C4-2B (cell line): Measurements from ENCODE around the gene APCDD1.

Source experiments
- H3K27ac ChIP-seq: fragments of 450-650 bp; 2 replicates; pipeline ENCODE4 v1.5.1; 2017
- CTCF ChIP-seq: fragments of 450-650 bp; conservative IDR thresholded peaks from 2 replicates; pipeline ENCODE4 v1.5.1; 2017; ENCODE audit warnings: mild to moderate bottlenecking
- ZFX ChIP-seq: fragments of 450-650 bp; IDR thresholded peaks from 2 replicates; pipeline ENCODE4 v1.6.1; 2017

Gene APCDD1

GRCh38 chr18:10456718-10457117, 2.3 kb downstream of the APCDD1 start:
- TF ChIP-seq ZFX (no peak), CTCF (no peak)
- H3K27ac ChIP-seq: no peak overlapping the region

- no peak overlapping the region for H3K27ac ChIP-seq
- TF ChIP-seq ZFX: no peak
- TF ChIP-seq CTCF: no peak
Measured at GRCh38 chr18:10457128-10457527, 2.7 kb downstream of the APCDD1 start.

- no peak overlapping the region for H3K27ac ChIP-seq
- TF ChIP-seq ZFX (no peak), CTCF (no peak)
Measured at GRCh38 chr18:10457767-10458166, 3.3 kb downstream of the APCDD1 start.

DNA sequence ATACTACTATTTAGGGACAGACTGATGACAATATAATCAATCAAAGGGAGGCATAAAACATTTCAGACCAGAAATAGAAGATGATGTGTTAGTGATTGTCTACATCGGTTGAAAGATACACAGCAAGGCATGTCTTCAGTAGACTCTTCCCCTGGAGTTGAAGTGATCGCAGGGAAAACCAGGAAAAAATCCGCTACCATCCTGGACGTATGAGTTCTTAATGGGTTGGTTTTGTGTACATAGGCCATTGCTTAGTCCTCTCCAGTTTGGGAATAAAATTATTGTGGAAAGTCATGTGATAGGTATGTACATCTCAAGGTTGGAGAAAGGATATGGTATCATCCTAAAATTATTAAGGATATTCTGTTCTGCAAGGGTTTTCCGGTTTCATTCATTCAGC, 4.3 kb downstream of the APCDD1 start:
- no peak overlapping the region for H3K27ac ChIP-seq
- TF ChIP-seq CTCF: no peak
- no peak for TF ChIP-seq ZFX

DNA sequence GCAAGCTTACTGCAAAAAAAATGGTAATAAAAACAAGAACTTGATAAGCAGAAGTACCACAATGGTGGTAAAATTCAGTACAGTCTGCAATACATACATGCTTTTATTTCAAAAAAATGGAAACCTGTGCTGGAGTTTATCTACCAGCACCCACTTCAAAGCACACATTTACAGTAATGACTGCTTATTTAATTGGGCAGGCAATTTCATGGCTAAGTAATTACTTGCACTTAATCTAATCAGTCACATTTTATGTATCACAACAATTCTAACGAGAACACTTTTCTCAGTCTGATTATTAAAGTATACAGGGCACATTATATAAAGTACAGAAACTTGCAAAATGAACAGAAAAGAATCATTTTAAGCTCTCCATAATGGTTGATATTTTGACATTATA, 5.2 kb downstream of the APCDD1 start:
- H3K27ac ChIP-seq: no peak overlapping the region
- TF ChIP-seq CTCF (no peak), ZFX (no peak)

DNA sequence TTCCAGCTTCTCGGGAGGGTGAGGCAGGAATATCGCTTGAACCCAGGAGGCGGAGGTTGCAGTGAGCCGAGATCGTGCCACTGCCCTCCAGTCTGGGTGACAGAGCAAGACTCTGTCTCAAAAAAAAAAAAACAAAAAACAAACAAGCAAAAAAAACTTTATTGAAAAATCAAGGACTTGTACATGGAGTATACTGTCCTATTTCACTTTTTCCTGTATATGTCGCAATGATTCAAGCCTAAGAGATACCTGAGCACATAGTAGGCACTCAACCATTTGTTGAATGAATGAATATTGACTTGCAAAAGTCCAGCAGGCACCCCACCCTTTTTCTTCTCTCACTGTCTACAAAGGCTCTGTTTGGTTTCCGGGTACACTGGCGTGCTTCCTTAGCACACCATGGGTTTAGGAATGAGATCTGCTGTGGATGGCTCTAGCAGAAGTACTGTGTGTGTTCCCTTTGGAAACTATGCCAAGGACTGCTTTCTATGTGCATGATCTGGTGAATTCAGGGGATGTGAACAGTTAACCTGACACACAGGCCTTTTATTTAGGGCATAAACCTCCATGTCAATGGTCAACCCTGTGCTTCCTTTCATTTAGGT, 6.1 kb downstream of the APCDD1 start:
- H3K27ac ChIP-seq: no peak overlapping the region
- TF ChIP-seq CTCF: no peak
- TF ChIP-seq ZFX: no peak

DNA sequence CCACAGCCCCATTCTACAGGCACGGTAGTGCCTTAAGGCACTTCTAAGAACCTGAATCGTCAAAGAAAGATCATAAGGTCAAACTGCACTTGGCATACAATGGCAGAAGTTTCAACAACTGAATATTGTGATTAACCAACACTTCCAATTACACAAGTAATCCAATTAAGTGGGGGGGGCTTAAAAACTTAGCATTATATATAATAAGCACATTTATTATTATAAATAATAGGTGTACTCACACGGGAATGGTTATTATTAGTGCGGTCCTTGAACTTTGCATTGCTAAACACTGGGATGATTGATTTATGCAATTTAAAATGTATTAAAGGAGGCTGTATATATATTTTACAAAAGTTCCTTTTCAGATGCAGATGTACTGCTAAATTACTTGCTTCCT, 7.6 kb downstream of the APCDD1 start:
- no peak for TF ChIP-seq ZFX

DNA sequence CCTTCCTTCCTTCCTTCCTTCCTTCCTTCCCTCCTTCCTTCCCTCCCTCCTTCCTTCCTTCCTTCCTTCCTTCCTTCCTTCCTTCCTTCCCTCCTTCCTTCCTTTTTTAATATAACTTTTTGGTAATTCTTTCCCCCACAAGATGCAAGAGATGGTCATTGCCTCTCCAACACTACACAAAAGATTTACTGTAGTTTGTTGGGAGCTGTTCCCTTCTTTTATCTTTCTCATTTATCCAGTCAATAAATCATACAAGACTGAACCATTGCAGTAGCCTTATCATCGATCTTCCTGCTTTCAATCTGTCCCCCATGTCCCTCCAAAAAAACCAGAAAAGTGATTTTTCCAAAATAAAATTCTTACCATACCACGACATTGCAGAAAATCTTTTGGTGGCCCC, 8.2 kb downstream of the APCDD1 start:
- no peak overlapping the region for H3K27ac ChIP-seq
- no peak for TF ChIP-seq ZFX
- no peak for TF ChIP-seq CTCF

More for the DNA sequence above, 7.6 kb downstream of the APCDD1 start:
- H3K27ac ChIP-seq: no peak overlapping the region
